Effector CD4-positive, alpha-beta T cell (primary cell): Measurements from ENCODE around the gene ZBTB8B. TPM values are rescaled to one million over a fixed set of nuclear protein-coding genes. Genes with fewer than 3 reads are reported as not detected.
"Not testable (repeated sequence)": the region's sequence is repeated elsewhere in the genome, so short reads cannot be mapped to it uniquely, and the experiment has no call there.

Source experiments
- DNase-seq: peaks from one replicate; pipeline ENCODE4 v3.0.0-alpha.2; 2020
- total RNA-seq: gene quantifications from one replicate; lab custom pipeline; 2026; lab: John Stamatoyannopoulos, UW

The ZBTB8B gene
- not detected for total RNA-seq

DNA sequence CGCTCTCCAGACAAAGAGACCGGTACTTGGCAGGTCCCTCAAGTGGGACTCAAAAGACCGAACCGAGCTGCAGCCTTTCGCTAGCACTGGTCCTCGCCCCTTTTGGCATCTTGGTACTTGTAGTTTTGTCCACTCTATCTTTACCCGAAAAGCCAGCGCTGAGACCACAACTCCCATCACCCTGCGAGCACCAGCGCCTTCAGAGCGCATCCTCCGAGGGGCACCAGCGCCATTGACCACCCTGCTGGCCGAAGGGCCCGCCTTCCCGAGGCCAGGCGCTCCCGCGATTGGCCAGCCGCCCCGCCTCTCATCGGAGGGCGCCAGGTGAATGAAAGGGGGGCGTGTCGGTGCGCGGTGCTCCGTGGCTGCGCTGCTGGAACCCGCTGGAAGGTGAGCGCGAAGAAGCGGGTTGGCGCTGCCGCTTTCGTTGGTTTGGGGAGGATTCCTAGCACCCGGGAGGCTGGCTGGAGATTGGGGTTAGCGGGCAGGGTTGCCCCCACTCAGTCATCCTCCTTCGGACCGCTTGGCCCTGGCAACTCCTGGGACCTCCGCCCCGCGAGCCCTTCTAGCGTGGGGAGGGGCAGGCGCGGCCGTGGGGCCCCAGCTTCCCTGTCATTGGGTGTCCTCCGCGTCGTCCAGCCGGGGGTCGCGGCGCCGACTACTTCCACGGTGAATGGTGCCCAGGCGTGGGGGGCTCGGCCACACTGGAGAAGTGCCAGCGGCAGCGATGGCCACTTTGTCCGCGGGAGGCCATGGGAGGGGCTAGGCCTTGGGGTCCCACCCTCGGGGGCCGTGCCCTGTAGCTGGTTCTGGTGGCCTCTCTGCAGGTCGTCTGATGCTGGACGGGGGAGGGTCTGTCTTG lies at the start of gene ZBTB8B:
TSS of gene ZBTB8B (plus strand) at position 357 of the 862 bp plus-strand sequence. CDS start 5,553 bp downstream, outside the sequence.
- no peak for DNase-seq

- DNase-seq, result no peak
Observed at GRCh38 chr1:32421775-32422174, 43.1 kb upstream of the ZBTB8B start.

DNA sequence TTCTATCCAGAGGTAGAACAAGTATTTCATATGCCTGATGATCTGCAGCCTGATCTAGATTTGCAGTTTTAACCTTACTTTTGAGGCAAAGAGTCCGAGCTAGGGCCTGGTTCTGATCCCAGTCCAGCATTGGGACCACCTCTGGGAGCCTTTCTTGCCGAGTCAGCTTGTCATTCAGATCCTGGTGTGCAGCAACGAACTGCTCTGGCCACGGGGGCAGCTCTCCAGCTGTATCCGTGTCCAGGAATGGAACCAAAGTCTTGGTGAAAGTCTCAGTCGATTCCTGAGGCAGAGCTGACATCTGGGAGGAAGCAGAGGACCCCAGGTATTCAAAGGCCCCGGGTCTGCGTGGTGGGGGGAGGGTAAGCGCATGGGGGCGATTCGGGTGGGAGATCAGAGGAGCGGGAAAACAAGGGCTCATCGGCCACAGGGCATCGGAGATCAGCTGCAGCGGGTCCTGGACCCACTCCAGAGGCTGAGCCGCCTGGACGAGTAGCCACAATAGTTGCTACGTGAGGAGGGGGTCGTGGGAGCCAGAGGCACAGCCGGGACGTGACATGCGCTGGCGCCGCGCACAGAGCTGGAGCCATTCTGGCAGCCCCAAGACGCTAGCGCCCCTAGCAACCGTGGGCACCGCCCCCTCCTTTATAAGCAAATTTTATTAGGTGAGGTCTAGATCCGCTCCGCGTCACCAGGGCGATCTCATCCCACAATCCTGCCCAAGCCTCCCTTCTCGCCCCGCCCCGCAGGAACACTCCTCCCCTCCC lies 38.2 kb upstream of the ZBTB8B start:
- no peak for DNase-seq

DNA sequence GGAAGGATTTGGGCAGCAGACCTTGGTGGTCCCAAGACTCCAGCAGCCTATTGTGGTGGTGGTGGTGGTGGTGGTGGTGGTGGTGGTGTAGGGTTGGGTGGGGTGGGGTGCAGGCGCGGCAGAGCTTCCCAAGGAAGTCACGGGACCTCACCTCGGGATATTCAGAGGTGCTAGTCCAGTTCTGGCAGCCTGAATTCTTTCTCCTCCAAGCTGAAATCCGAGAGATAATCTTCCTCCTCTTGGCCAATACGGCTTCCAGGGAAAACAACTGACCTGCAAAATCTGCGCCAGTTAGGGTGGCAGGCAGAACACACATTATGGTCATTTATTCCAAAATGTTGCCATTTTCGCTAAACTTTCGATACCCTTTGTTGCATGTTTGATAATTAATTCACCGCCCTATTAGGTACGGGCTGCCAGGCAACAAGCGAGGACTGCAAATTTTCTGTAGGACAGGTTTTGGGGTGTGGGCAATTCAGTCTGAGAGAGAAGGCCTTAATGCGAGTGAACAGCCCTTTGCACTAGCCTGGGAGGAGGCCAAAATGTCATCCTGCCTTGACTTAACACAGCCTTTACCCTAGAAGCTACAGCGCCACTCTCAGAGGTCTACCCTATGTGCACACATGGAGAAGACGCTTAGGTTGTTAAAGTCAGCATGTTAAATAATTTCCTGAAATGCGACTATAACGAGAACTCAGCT lies 37.5 kb upstream of the ZBTB8B start:
- no peak for DNase-seq

- DNase-seq, result no peak
Observed at GRCh38 chr1:32431736-32432400, 33.0 kb upstream of the ZBTB8B start.

DNA sequence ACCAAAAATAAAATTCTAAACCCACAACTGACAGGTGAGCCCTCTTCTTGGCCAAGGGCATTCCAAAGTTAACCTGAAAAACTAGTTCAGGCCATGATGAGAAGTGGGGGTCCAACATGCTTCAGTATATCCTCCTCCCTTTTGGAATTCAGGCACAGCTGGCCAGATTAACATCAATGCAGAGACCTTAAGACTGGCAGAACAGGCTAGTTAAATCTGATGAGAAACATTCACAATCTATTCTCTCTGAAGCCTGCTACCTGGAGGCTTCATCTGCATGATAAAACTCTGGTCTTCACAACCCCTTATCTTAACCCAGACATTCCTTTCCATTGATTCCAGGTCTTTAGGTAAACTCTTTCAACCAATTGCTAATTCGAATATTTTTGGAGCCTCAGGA lies 26.7 kb upstream of the ZBTB8B start:
- DNase-seq, result no peak

GRCh38 chr1:32438777-32439176 lies 26.1 kb upstream of the ZBTB8B start:
- not testable (repeated sequence) for DNase-seq

- not testable (repeated sequence) for DNase-seq
Observed at GRCh38 chr1:32441467-32441866, 23.4 kb upstream of the ZBTB8B start.

- DNase-seq, result no peak
Observed at GRCh38 chr1:32447469-32448185, 17.2 kb upstream of the ZBTB8B start.

- DNase-seq, result not testable (repeated sequence)
Observed at GRCh38 chr1:32448186-32448772, 16.6 kb upstream of the ZBTB8B start.

- no peak for DNase-seq
Observed at GRCh38 chr1:32448773-32449456, 16.0 kb upstream of the ZBTB8B start.

- DNase-seq, result not testable (repeated sequence)
Observed at GRCh38 chr1:32449457-32449831, 15.4 kb upstream of the ZBTB8B start.

- no peak for DNase-seq
Observed at GRCh38 chr1:32454726-32455125, 10.1 kb upstream of the ZBTB8B start.

DNA sequence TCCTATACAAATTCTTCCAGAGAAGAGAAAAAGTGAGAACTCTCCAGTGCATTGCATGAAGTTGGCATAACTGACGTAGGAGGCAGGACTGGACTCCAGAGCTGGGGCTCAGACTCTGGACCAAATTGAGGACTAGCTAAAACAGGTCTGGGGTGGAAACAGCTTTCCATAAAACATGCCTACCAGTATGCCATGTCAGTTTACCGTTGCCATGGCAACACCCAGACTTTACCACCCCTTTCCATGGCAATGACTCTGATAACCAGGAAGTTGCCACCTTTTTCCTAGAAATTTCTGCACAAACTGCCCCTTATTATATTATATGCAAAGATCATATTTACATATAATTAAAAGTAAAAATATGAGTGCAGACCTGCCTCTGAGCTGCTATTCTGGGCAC lies 8.9 kb upstream of the ZBTB8B start:
- DNase-seq, result no peak

- DNase-seq, result not testable (repeated sequence)
Observed at GRCh38 chr1:32458798-32459197, 6.1 kb upstream of the ZBTB8B start.

DNA sequence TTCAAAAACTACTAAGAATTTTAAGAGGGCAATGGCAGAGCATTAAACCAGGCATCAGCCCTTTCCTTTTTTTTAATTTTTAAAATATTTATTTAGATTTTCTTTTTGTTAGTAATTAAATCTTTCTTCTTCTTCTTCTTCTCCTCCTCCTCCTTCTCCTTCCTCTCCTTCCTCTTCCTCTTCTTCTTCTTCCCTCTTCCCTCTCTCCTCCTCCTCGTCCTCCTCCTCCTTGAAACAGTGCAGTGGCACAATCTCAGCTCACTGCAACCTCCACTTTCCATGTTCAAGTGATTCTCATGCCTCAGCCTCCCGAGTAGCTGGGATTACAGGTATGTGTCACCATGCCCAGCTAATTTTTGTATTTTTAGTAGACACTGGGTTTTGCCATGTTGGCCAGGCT lies 1.9 kb upstream of the ZBTB8B start:
- not testable (repeated sequence) for DNase-seq

DNA sequence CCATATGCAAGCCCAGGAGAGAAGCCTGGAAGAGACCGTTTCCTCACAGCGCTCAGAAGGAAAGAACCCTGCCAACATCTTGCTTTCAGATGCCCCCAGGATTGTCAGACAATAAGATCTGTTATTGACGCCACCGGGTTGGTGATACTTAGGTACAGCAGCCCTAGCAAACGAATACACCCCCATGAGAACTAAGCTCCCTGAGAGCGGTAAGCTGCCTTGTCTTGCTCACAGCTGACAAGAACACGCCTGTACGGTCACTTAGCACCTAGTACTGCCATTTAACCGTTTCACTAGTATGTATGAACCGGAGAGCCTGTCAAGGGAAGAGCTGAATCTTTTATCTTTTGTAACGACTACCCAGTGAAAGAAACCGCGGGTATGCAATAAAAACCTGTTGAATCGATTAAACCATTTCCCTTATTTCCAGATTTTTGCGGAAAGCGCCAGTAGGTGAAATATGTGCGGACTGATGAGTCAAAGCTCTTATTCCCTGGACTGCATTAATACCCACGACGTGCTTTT lies 619 bp upstream of the ZBTB8B start:
- DNase-seq, result no peak

DNA sequence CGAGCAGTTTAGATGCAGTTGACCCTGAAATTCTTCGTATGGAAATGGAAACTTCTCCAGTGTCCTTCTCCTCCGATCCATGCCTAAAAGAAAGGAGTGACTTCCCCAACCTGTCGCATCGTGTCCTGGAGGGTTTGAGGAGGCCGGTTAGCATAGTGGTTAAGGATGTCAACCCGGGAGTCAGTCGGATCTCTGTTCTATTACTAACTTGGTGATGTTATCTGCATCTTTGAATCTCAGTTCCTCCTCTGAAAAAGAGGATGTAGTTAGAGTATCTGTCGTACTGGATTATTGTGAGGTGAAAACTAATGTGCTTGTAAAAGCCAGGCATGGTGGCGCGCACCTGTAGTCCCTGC lies 684 bp downstream of the ZBTB8B start:
- DNase-seq, result no peak

GRCh38 chr1:32466761-32467160 lies 1.9 kb downstream of the ZBTB8B start:
- DNase-seq, result no peak

- DNase-seq, result no peak
Observed at GRCh38 chr1:32468791-32469190, 3.9 kb downstream of the ZBTB8B start.

DNA sequence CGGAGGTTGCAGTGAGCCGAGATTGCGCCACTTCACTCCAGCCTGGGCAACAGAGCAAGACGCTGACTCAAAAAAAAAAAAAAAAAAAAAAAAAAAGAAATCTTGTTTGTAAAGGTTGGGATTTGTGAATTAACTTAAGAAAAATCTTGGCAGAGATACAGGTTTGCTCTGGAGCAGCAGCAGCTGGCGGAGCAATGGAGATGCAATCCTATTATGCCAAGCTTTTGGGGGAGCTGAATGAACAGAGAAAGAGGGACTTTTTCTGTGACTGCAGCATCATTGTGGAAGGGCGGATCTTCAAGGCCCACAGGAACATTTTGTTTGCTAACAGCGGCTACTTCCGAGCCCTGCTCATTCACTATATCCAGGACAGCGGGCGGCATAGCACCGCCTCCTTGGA lies 5.6 kb downstream of the ZBTB8B start:
- DNase-seq, result no peak
